T-helper 22 cell (primary cell): ENCODE data around the gene ZACN.
A peak's percentile ranks its signal among the peaks of the same experiment; 100 is the strongest.
"Not testable (repeated sequence)": the region's sequence is repeated elsewhere in the genome, so short reads cannot be mapped to it uniquely, and the experiment has no call there.

Experiments used
- DNase-seq: peaks from one replicate; pipeline ENCODE4 v3.0.0-alpha.2; 2020; ENCODE audit warnings: low read depth

Gene ZACN

GRCh38 chr17:76054112-76054476, 24.9 kb upstream of the ZACN start:
- no peak for DNase-seq

DNA sequence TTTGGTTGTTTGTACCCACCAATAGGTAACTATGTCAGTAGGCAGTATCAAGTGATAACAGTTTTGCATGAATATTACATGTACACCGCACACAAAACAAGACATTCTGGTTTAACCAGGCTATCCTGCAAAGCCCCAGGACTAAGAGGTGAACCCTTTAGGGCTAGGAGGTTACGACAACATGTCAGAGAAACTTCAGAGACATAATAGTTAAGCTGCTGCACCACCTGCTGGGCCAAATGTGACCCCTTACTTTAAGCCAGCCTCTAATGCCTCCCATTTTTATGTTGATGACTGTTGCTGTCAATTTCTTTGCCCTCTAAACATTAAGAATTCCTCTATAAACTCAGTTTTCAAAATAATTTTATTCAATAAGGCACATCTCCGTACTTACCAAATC, 22.1 kb upstream of the ZACN start:
- no peak for DNase-seq

DNA sequence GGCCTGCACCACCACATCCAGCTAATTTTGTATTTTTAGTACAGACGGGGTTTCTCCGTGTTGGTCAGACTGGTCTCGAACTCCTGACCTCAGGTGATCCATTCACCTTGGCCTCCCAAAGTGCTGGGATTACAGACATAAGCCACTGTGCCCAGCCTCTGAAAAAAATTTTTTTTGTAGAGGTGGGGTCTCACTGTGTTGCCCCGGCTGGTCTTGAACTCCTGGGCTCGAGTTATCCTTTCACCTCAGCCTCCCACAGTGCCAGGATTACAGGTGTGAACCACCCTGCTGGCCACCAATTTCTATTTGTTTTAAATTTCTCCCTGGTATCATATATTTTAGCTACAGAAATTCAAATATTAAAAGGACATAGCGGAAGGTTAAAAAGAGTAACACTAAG, 20.7 kb upstream of the ZACN start:
- not testable (repeated sequence) for DNase-seq

- DNase-seq = no peak
These were observed 15.0 kb upstream of the ZACN start for GRCh38 chr17:76063875-76064546.

DNA sequence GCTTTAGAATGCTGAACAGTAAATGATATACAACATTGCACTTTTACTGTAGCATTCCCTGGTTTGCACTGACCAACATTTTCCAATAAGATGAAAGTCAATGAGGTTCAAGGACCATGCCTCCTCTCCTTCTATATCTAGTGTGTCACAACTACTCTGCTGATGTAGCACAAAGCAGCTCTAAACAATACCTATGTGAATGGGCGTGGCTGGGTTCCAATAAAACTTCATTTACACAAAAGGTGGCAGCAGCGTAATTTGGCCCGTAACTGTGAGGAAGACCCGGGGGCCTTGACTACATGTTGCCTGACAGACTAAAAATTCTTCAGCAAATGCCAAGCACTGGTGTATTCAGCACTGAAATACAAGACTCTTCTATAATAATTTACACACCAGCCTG, 13.2 kb upstream of the ZACN start:
- no peak for DNase-seq

DNA sequence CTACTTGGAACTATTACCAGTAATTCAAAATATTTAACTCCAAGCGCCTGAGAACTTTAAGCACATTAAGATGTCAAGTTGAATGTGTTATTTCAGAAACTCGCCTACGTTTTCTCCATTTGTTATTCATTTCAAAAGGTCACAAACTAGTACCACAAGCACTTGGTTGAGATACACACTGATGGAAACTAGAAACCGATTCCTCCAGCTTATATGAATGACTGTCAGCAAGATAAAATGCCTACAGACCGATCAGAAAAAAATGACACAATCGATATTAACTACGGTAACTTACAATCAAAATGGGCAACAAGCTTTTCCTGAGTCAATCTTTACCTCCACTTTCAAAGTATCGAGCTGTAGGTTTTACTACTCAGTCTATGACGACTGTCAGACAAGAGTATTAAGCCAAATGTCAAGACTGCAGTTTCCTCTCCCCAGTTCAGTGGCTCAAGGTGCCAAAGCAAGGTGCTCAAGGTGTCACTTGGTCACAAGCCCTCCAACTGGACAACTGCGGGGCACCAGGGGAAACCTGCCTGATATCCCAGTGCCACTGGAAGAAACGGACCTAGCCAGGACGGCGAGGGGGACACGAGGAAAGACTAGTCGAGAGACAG, 7.3 kb upstream of the ZACN start:
- no peak for DNase-seq

- peak; percentile 69 for DNase-seq
These were observed 6.7 kb upstream of the ZACN start, which contains the start of gene SRP68 for GRCh38 chr17:76072148-76072858. Gene SRP68, minus strand, starts transcription at chr17:76072517. Its CDS starts 26 bp downstream, at chr17:76072491.

- no peak for DNase-seq
These were observed 4.3 kb upstream of the ZACN start, which contains the start of gene GALR2 for GRCh38 chr17:76074390-76075363. Gene GALR2, plus strand, starts transcription at chr17:76074781. Its CDS starts 103 bp downstream, at chr17:76074884.

DNA sequence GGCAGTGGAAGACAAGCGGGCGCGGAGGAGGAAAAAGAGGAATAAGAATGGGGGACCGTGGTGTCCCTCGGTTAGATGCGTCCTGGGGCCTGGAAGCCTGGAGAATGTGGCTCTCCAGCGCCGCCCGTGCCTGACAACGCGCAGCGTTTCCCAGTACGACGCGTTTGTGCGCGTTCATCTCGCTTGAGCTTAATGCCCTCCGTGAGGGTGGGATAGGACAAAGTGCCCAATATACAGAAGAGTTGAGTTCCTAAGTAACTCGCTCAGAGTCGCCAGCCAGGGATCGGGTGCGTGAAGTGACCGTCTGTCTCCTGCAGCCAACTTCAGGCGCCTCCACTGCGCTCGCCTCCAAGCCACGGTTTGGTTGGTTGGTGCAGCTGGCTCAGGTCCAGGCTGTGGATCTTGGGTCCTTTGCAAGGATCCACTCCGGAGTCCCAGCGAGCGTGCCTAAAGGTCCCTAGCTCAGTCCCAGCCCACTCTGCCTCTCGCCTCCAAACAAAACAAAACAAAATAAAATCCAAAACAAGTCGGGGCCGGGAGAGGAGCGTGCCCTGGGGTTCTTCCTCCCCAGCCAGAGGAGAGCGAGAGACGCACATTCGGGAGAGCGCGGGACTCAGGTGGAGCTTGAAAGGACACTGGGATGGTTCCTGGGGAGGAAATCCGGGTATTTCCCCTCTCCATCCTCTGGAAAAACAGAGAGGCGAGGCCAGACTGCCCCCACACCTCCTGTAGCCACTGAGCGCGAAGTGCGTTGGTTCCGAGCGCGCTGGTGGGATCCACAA, 3.4 kb upstream of the ZACN start:
- no peak for DNase-seq

DNA sequence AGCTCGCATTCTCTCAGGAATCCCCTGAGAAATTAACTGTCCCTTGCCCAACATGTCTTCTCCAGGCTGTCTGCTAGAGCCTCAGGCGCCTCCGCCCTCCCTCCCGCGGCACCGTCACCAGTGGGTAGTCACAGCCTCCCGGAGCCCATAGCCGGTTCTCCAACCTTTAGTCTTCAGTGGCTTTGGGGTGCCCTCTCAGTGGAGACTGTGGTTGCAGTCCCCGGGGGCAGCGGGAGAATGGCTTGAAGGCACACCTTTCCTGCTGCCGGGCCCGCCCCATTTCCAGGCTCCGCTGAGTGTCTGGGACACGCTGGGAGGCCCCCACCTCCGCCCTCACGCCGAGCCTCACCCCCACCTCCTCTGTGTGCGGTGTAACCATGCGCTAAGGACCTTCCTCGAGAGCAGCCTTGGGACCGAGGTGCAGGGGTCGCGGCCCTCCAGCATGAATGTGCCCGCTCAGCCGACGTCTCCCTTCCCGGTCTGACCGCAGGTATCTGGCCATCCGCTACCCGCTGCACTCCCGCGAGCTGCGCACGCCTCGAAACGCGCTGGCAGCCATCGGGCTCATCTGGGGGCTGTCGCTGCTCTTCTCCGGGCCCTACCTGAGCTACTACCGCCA, 2.7 kb upstream of the ZACN start:
- DNase-seq = no peak

GRCh38 chr17:76076765-76077583, 2.0 kb upstream of the ZACN start:
- peak; percentile 14 for DNase-seq

DNA sequence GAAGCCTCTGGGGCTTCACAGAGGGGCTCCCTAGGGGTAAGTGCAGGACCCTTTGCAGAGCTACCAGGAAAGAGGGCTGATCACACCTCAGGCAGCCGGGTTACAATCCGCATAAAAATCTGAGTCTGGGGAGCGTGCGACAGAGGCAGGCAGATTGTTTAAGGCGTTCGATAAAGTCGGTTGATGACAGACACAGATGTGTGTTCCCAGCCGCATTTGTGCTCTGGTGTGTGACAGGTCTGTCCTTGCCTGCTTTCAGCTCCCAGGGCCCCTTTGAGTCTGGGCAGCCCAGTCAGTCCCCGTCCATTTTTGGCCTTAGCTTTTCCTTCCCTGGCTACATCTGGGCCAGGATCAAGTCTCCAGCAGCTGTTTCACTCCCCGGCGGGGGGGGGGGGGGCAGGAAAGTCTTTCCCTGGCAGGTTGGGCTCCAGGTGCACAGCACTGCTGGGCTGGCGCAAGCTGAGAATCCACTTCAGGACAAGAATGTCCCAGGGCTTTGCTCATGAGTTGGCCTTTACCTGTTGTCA, 1.3 kb upstream of the ZACN start:
- DNase-seq = no peak

GRCh38 chr17:76078370-76078769, 612 bp upstream of the ZACN start:
- not testable (repeated sequence) for DNase-seq

- no peak for DNase-seq
These were observed 563 bp downstream of the ZACN start for GRCh38 chr17:76079535-76079955.

DNA sequence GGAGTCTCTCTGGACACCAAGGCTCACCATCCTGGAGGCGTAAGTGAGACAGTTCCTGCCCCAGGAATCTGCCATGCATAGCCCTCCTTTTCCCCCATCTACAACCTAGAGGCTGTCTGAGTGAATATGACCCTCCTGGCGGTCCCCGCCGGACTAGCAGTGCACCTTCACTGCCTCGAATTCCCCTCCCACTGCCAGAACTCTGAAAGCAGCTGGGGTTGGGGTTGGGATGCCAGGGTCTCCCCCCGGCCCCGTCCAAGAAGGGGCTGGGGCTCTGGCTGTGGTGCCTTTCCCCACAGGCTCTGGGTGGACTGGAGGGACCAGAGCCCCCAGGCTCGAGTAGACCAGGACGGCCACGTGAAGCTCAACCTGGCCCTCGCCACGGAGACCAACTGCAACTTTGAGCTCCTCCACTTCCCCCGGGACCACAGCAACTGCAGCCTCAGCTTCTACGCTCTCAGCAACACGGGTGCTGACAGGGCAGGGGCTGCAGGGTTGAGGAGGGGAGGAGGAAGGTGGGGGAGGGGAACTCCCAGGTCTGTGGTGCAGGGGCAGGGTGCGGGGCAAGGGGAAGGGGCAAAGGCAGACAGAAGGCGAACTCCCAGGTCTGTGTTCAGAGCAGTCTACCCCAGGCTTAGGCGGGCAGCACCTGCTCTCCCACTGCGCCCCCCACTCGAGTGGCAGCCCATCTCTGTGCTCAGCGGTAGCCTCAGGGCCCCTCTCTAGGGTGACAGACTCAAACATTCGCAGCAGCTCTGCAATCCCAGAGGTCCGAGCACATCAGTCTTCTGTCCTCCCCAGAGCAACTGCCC, 1.2 kb downstream of the ZACN start:
- no peak for DNase-seq

DNA sequence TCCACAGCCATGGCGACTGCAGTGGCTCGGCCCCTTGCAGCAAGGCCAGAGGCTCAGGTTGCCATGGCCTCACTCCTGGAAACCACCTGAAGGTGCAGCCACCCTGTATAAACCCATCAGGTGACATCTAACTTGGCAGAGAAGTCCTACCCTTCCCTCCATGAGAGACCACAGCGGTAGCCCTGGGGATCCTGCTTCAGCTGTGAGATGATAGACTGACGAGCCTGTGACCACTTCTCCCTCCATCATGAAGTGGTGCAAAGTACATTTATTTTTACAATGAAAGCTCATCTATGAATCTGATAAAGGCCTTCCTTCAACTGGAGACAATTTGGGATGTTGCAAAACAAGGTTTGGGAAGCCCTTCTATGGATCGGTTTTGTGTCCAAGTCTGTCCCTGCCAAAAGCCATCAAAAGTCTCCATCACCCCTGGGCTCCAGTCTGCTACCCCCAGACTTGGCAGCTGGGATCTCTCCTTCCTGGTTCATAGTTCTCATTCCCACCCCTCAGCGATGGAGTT, 1.8 kb downstream of the ZACN start:
- DNase-seq = no peak

GRCh38 chr17:76081295-76082210, 2.6 kb downstream of the ZACN start:
- no peak for DNase-seq
